AG09309 (cell line): ENCODE results near the gene RXRA.

ENCODE experiments used
- DNase-seq: peaks from one replicate; pipeline ENCODE4 v3.0.0-alpha.2; 2010; ENCODE audit warnings: low read depth
- H3K4me3 ChIP-seq: 2 replicates; pipeline ENCODE4 v1.5.1; 2011; ENCODE audit warnings: mild to moderate bottlenecking, low read depth, low read length, moderate library complexity; ENCODE audit not compliant: control insufficient read depth
- TF ChIP-seq, protein P1 (sequence below): IDR thresholded peaks from 2 replicates; pipeline ENCODE4 v1.5.1; 2011; ENCODE audit warnings: mild to moderate bottlenecking, low read depth, low read length, inconsistent platforms; ENCODE audit not compliant: insufficient read depth, control insufficient read depth; ENCODE audit errors: missing control alignments

RXRA gene

DNA sequence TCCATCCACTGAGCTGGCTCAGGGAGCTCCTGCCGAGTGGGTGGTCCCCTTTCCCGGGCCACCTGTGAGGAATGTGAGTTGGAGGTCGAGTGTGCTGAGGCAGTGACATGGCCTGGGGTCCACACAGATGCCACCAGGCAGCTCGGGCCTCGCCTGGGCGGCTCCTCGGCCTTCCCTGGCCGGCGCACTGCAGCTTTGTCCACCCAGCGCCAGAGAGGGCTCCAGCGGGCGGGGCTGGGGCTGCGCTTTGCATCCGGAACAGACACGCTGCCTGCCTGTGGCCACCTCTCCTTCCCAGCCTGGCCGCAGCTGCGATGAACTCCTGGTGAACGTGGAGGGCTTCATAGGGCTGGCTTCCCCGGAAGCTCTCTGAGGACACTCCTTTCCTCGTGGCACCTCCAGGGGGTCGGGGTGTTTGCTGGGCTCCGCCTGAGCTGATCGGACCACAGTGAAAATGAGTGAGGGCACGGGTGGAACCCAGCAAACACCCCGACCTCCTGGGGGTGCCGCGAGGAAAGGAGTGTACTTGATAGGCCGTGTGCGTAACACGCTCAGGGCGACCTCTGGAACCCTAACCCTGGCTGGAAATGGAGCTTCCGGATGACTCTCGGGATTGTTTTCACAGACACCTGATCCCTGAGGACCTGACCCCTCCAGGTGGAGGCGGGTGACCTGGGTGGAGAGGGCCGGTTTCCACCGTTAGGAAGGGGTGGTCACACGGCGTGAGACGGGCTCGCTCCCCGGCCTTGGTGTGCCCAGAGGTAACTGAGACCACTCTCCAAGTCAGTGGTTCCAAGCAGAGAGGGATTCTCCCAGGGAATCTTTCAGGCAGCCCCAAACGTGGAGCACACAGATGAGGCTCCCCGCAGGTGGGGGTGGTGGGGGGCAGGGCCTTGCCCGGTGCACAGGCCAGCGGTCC lies 31.8 kb upstream of the RXRA start:
- no peak for DNase-seq
- H3K4me3 ChIP-seq = peak overlapping the region; percentile 6; the same call in 1 of the 2 replicates
- TF ChIP-seq, protein P1, sequence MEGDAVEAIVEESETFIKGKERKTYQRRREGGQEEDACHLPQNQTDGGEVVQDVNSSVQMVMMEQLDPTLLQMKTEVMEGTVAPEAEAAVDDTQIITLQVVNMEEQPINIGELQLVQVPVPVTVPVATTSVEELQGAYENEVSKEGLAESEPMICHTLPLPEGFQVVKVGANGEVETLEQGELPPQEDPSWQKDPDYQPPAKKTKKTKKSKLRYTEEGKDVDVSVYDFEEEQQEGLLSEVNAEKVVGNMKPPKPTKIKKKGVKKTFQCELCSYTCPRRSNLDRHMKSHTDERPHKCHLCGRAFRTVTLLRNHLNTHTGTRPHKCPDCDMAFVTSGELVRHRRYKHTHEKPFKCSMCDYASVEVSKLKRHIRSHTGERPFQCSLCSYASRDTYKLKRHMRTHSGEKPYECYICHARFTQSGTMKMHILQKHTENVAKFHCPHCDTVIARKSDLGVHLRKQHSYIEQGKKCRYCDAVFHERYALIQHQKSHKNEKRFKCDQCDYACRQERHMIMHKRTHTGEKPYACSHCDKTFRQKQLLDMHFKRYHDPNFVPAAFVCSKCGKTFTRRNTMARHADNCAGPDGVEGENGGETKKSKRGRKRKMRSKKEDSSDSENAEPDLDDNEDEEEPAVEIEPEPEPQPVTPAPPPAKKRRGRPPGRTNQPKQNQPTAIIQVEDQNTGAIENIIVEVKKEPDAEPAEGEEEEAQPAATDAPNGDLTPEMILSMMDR = no peak

DNA sequence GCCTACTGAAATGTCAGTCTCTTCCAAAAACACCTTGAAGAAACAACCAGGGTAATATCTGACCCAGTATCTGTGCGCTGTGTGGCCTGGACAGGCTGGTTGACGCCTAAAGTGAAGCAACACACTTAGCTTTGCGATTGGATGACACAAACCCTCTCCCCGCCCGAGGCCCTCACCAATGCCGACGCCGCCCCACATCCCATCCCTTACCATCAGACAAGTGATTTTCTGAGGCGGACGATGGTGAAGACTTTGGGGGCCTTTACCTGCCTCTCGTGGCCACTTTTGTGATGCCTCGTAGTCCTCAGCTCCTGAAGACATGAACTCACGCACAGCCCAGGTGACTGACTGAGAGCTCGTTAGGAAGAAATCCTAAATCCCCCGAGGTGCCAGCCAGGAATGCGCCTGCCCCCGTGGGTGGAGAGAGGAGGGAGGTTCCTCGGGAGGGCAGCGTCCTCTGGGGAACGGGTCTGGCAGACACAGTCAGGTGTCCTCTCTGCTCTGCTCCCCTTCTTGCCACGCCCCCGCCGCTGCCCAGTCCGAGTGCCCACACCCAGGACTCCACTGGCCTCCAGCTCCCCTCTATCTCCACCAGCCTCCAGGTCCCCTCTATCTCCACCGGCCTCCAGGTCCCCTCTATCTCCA lies 31.0 kb upstream of the RXRA start:
- TF ChIP-seq, protein P1 = no peak
- DNase-seq = no peak

DNA sequence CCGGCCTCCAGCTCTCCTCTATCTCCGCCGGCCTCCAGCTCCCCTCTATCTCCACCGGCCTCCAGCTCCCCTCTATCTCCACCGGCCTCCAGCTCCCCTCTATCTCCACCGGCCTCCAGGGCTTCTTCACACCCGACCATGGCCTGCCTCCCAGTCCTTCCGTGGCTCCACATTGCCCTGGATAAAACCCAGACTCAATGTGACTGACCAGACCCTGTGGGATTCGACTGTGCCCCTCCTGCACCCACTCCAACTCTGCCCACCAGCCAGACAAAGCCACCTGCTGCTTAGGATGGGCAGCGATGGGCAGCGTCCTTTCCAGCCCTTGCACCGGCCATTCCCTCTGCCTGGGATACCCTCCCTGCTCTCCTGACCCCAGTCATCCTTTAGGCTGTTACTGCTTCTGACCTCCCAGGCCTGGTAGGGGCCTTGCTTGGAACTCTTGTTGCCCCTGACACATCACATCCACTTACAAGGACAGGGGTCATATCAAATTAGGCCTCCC lies 30.5 kb upstream of the RXRA start:
- TF ChIP-seq, protein P1 = no peak
- DNase-seq = no peak
- H3K4me3 ChIP-seq = no peak overlapping the region

More for the DNA sequence above, 31.0 kb upstream of the RXRA start:
- H3K4me3 ChIP-seq = no peak overlapping the region

DNA sequence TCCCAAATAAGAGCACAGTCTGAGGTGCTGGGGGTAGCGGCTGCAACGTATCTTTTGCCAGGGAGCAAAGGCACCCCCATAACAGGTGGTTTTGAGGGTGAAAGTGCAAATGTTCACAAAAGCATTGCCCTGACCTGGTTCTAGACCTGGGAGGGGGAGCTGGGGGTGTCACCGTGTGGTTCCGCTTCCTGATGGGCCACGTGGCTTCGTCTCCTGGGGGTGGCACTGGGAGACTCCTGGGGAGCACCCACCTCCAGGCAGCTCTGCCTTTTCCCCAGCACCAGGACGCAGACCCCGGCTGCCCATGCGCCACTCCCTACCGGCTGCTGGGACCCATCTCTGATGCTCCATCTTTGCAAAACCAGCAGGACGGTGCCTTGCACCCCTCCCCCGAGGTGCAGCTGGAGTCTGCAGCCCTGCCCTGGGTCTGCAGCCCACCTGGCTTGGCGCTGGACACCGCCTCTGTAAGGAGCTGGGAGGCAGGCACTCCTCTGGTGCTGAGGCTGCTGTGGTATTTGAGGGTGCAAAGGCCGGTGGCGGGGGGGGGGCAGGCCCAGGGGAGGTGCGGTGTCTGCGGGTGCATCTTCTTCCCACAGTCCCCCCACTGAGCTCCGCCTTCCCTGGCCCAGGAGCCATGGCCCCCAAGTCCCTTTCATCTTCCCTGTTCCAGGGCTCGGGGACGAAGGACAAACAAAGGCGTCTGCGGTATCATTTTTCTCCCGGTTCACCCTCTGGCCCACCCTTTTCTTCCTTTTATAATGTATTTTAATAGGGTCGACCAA lies 29.8 kb upstream of the RXRA start:
- no peak for DNase-seq
- no peak overlapping the region for H3K4me3 ChIP-seq
- TF ChIP-seq, protein P1 = no peak

DNA sequence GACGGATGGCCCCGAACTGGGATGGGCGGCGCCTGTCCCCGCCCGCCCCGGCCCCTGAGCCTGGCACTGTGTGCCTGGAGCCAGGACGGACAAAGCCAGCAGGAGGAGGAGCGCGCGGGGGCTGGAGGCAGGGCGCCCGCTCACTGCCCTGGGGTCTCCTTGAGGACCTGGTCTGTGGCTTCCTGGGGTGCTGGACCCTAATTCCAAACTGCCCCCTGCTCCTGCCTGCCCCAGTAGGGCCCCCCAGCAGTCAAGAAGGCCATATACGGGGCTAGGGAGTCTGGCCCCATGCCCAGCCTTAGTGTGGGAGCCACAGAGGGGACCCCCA lies 29.2 kb upstream of the RXRA start:
- no peak for DNase-seq
- TF ChIP-seq, protein P1 = no peak
- no peak overlapping the region for H3K4me3 ChIP-seq

DNA sequence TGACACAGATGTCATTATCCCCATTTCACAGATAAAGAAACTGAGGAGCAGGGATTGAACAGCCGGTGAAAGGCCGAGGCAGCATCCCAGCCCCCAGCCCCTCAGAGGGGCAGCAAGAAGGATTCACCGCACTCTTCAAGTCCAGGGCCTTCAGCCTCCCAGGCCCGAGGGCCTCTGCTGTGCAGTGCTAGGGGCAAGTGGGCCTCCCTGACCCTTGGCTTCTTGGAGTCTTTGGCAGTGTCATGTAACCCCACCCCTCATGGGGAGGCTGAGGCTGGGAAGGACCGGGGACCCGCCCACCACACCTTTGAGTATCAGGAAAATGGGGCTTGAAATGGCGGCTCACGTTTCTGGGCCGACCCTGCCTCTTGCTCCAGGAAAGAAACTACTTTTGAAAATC lies 28.7 kb upstream of the RXRA start:
- H3K4me3 ChIP-seq = no peak overlapping the region
- DNase-seq = no peak
- TF ChIP-seq, protein P1 = no peak
